T follicular helper cell (primary cell): Measurements from ENCODE around the gene KRTAP5-10.
"Not testable (repeated sequence)": the region's sequence is repeated elsewhere in the genome, so short reads cannot be mapped to it uniquely, and the experiment has no call there.

ENCODE experiments used
- DNase-seq: peaks from one replicate; pipeline ENCODE4 v3.0.0-alpha.2; 2020; ENCODE audit warnings: low read depth

Gene KRTAP5-10

GRCh38 chr11:71572811-71573210, 7.4 kb downstream of the KRTAP5-10 start:
- DNase-seq = no peak

GRCh38 chr11:71574418-71574817, 9.1 kb downstream of the KRTAP5-10 start:
- DNase-seq = no peak

- no peak for DNase-seq
These were observed 10.5 kb downstream of the KRTAP5-10 start for GRCh38 chr11:71575723-71576424.

DNA sequence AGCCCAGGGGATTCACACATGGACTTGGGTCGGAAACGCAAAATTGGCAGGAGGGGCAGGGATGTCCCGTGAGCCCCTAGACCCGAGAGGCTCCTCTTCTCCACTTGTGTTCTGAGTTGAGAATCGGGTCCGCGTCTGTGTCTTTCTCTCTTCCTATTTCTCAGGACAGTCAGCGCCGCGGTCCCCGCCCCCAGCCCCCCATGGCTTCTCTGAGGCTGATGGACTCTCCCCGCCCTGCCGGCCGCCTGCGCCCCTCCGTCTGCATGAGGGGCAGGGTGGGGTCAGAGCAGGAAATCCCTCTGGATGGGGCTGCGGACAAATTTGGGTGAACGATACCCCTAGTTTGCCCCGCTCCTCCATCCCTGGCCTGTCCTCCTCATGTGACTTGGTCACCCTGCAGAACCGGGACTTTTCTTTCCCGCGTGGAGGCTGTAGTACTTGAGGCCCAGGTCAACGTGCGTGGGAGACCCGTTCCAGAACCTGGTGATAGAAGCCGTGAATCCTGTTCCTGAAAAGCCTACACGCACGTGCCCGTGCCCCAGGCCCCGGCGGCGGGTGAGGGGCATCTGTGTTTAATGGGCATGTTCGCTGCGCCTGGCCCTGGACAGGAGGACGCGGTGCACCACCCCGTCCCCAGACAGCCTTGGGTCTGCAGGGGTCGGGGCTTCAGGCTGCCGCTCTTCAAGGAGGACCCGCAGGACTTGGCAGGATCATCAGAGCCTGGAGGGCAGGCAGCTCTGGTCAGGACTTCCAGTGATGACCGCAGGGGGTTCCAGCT, 11.5 kb downstream of the KRTAP5-10 start:
- DNase-seq = not testable (repeated sequence)

- no peak for DNase-seq
These were observed 12.2 kb downstream of the KRTAP5-10 start for GRCh38 chr11:71577469-71578004.

GRCh38 chr11:71579513-71579912, 14.2 kb downstream of the KRTAP5-10 start:
- not testable (repeated sequence) for DNase-seq

GRCh38 chr11:71580057-71581003, 15.0 kb downstream of the KRTAP5-10 start:
- DNase-seq = no peak

DNA sequence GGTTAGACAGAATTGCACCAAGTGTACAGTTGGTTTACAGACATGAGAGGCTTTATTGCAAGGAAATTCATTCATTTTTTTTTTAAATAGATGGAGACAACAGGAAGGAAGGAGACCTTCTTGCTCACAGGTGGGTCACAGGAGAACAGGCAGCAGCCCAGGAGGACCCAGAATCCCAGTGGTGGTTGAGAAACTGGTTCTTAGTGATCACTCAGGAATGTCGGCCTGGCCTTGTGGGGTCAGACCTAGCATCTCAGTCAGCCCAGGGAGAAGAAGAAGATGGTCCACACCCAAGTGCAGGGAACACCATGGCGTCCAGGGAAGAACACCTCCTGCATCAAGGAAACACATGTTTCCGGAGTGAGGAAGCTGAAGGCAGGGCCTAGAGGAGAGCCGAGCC, 16.5 kb downstream of the KRTAP5-10 start:
- DNase-seq = no peak

DNA sequence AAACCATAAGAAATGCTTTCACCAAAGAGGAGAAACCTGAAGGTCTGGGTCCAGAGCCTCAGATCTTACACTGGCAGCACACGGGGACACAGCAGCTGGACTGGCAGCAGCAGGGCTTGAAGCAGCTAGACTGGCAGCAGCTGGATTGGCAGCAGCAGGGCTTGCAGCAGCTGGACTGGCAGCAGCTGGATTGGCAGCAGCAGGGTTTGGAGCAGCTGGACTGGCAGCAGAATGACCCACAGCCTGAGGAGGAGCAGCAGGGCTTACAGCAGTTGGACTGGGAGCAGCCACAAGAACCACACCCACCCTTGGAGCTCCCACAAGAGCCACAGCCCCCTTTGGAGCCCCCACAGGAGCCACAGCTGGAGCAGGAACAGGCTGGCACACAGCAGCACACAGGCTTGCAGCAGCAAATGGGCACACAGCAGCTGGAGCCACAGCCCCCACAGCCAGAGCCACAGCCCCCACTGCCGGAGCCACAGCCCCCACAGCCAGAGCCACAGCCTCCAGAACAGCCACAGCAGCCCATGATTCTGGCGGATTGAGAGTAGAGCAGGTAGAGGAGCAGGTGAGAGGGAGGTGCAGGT, 17.0 kb downstream of the KRTAP5-10 start, which contains the start of gene KRTAP5-11:
Gene KRTAP5-11, minus strand, starts transcription at position 567 of the 587 bp plus-strand sequence. Its CDS starts 38 bp downstream, at position 529.
- no peak for DNase-seq

- not testable (repeated sequence) for DNase-seq
These were observed 17.6 kb downstream of the KRTAP5-10 start for GRCh38 chr11:71582969-71583368.

DNA sequence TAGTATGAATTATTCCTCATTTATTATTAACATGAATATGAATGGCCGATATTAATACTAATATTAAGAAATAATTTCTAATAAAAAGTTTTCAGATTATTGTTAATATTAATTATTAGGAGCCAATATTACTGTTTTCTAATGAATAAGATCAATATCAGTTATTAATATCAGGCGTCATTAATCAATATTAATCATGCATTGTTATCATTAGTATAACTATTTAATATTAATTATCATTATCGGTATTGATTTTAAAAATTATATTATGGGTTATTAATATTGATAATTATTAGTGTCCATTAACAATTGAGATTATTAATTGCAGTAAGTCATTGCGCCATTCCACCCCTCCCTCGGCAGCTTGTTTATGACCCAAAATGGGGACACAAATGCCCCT, 20.3 kb downstream of the KRTAP5-10 start:
- DNase-seq = not testable (repeated sequence)

- not testable (repeated sequence) for DNase-seq
These were observed 23.0 kb downstream of the KRTAP5-10 start for GRCh38 chr11:71588314-71588713.

DNA sequence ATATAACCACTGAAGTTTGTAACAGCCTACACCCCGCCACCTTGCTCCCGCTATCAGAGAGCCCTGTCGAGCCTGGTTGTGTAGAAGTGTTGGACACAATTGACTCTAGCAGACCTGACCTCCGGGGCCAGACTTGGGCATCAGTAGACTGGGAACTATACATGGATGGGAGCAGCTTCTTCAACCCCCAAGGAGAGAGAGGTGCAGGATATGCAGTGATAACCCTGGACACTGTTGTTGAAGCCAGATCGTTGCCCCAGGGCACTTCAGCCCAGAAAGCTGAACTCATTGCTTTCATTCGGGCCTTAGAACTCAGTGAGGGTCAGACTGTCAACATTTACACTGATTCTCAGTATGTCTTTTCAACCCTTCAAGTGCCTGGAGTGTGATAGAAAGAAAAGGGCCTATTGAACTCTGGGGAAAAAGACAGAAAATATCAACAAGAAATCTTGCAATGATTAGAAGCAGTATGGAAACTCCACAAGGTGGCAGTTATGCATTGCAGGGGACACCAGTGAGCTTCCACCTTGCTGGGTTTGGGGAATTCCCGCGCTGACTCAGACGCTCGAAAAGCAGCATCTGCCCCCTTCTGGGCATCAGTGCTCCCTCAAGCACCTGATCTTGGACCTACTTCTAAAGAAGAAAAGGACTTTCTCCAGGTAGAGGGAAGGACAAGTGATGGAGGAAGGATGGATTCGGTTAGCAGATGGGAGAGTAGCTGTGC, 23.6 kb downstream of the KRTAP5-10 start:
- DNase-seq = not testable (repeated sequence)

DNA sequence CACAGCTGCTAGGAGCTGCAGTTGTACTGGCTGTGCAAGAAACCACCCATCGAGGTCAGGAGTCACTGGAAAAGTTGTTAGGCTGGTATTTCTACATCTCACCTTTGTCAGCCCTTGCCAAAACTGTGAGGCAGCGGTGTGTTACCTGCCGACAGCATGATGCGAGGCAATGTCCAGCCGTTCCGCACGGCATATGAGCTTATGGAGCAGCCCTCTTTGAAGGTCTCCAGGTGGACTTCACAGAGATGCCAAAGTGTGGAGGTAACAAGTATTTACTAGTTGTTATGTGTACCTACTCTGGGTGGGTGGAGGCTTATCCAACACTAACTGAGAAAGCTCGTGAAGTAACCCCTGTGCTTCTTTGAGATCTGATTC, 24.2 kb downstream of the KRTAP5-10 start:
- not testable (repeated sequence) for DNase-seq

GRCh38 chr11:71603221-71603620, 37.9 kb downstream of the KRTAP5-10 start:
- not testable (repeated sequence) for DNase-seq

- DNase-seq = not testable (repeated sequence)
These were observed 39.6 kb downstream of the KRTAP5-10 start for GRCh38 chr11:71604798-71605488.

DNA sequence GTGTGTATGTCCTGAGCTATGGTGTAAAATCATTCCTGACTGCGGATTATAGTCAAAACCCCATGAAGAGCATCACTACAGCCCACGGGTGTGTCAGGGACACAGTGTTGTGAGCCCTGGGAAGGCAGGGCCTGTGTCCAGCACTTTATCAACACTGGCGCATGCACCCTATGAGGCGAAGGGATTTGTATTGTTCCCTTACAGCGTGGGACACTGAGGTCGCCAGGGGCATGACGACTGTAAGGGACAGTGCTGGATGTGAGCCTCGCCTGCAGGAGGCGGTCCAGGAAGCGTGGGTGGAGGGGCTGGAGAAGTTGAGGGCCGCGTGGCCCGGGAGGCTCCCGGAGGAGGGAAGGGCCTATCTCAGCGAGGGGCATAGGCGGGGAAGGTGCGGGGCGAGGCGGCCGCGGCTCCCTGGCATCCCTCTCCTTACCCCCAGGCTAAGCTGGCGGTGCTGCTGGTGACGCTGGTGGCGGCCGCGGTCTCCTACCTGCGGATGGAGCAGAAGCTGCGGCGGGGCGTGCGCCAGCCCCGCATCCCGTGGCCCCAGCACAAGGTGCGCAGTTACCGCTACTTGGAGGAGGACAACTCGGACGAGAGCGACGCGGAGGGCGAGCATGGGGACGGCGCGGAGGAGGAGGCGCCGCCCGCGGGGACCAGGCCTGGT, 41.6 kb downstream of the KRTAP5-10 start:
- not testable (repeated sequence) for DNase-seq

- not testable (repeated sequence) for DNase-seq
These were observed 42.3 kb downstream of the KRTAP5-10 start for GRCh38 chr11:71607520-71608216.

DNA sequence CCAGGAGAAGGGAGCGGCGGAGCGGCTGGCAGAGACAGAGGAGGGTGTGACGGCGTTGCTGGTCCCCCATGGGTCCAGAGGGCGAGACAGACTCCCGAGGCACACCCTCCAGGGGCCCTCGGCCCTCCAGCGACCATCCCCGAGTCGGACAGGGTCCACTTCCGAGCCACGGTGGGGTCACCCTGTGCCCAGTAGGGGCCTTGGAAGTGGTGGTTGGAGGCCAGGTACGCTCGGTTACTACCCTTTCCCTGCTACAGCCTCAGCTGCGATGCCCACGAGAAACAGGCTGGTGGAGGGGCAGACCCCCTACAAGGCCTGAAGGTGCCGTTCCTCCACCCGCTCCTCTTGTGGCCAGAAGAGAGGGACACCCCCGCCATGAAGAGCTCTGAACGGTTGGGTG, 42.9 kb downstream of the KRTAP5-10 start:
- not testable (repeated sequence) for DNase-seq
